Neuronal stem cell (in vitro differentiated cells): ENCODE measurements around the gene ANO1.

Experiments used
- DNase-seq: peaks from one replicate; pipeline ENCODE4 v3.0.0-alpha.2; 2013; ENCODE audit warnings: low spot score
- H2AFZ ChIP-seq: one replicate; pipeline ENCODE4 v1.6.1; 2013; ENCODE audit warnings: mild to moderate bottlenecking, low read length, inconsistent platforms
- H2AK5ac ChIP-seq: 2 replicates; pipeline ENCODE4 v1.6.1; 2013; ENCODE audit warnings: low read depth, mild to moderate bottlenecking, inconsistent platforms, low read length, moderate library complexity, mixed read lengths
- H2BK120ac ChIP-seq: 2 replicates; pipeline ENCODE4 v1.6.1; 2013; ENCODE audit warnings: low read depth, mild to moderate bottlenecking, inconsistent platforms, low read length, moderate library complexity, mixed read lengths
- H2BK12ac ChIP-seq: one replicate; pipeline ENCODE4 v1.6.1; 2013; ENCODE audit warnings: low read length, inconsistent platforms
- H2BK15ac ChIP-seq: 2 replicates; pipeline ENCODE4 v1.6.1; 2013; ENCODE audit warnings: mild to moderate bottlenecking, low read length, inconsistent platforms, mixed read lengths
- H2BK5ac ChIP-seq: one replicate; pipeline ENCODE4 v1.6.1; 2013; ENCODE audit warnings: inconsistent platforms, mild to moderate bottlenecking, low read length, moderate library complexity
- H3K14ac ChIP-seq: one replicate; pipeline ENCODE4 v1.6.1; 2013; ENCODE audit warnings: low read length, inconsistent platforms
- H3K18ac ChIP-seq: 2 replicates; pipeline ENCODE4 v1.6.1; 2013; ENCODE audit warnings: low read length, inconsistent platforms
- H3K23ac ChIP-seq: 2 replicates; pipeline ENCODE4 v1.6.1; 2013; ENCODE audit warnings: low read depth, mild to moderate bottlenecking, mixed read lengths, low read length, inconsistent platforms; ENCODE audit not compliant: poor library complexity
- H3K27ac ChIP-seq: replicated peaks from 3 replicates; pipeline ENCODE4 v1.5.1; 2013; ENCODE audit warnings: low read length, inconsistent platforms
- H3K27me3 ChIP-seq, 3 experiments: 2 replicates each; pipeline ENCODE4 v1.6.1; 2013; ENCODE audit warnings: low read length in 3 of 3, mild to moderate bottlenecking in 2 of 3, inconsistent platforms in 1 of 3, low read depth in 1 of 3, mixed read lengths in 1 of 3, moderate library complexity in 1 of 3; ENCODE audit not compliant: control insufficient read depth in 3 of 3, insufficient read depth in 3 of 3
- H3K36me3 ChIP-seq, 2 donors: replicated peaks in 1 of 2; 2 replicates each; pipeline ENCODE4 v1.6.1; 2013; ENCODE audit warnings: low read length in 2 of 2; ENCODE audit not compliant: control insufficient read depth in 2 of 2, insufficient read depth in 2 of 2
- H3K4ac ChIP-seq: 2 replicates; pipeline ENCODE4 v1.6.1; 2013; ENCODE audit warnings: inconsistent platforms, mild to moderate bottlenecking, low read length, moderate library complexity
- H3K4me1 ChIP-seq, 2 donors: 1 replicate in 1 of 2; 2 replicates in 1 of 2; pipeline ENCODE4 v1.6.1; 2013; ENCODE audit warnings: low read length in 2 of 2, low read depth in 1 of 2; ENCODE audit not compliant: control insufficient read depth in 2 of 2, insufficient read depth in 1 of 2
- H3K4me2 ChIP-seq: one replicate; pipeline ENCODE4 v1.6.1; 2013; ENCODE audit warnings: mild to moderate bottlenecking, low read length, inconsistent platforms; ENCODE audit not compliant: insufficient read depth, poor library complexity, severe bottlenecking
- H3K4me3 ChIP-seq, 2 donors: 2 replicates each; pipeline ENCODE4 v1.5.1; 2013; ENCODE audit warnings: low read length in 2 of 2, mild to moderate bottlenecking in 2 of 2, inconsistent platforms in 1 of 2, moderate library complexity in 1 of 2
- H3K79me1 ChIP-seq: one replicate; pipeline ENCODE4 v1.6.1; 2013; ENCODE audit warnings: low read depth, mild to moderate bottlenecking, inconsistent platforms, low read length, moderate library complexity
- H3K9ac ChIP-seq: one replicate; pipeline ENCODE4 v1.6.1; 2013; ENCODE audit warnings: mild to moderate bottlenecking, low read depth, low read length, inconsistent platforms; ENCODE audit not compliant: poor library complexity
- H3K9me3 ChIP-seq, 2 donors: replicated peaks in 1 of 2; 2 replicates each; pipeline versions ENCODE3 to v1.6.1; 2013; ENCODE audit warnings: low read length in 2 of 2, mild to moderate bottlenecking in 2 of 2, inconsistent platforms in 1 of 2, low read depth in 1 of 2, mixed read lengths in 1 of 2, moderate library complexity in 1 of 2; ENCODE audit not compliant: control insufficient read depth in 2 of 2, insufficient read depth in 1 of 2
- H4K8ac ChIP-seq: one replicate; pipeline ENCODE4 v1.6.1; 2013; ENCODE audit warnings: low read depth, mild to moderate bottlenecking, inconsistent platforms, low read length, moderate library complexity
- H4K91ac ChIP-seq: one replicate; pipeline ENCODE4 v1.6.1; 2013; ENCODE audit warnings: low read length, low read depth, mild to moderate bottlenecking, inconsistent platforms; ENCODE audit not compliant: poor library complexity
- WGBS, 2 donors: extraction: QIAGEN DNeasy Blood & Tissue Kit; methylation state at CpG; one replicate each; pipeline ENCODE4 v1.1.7; 2013; ENCODE audit warnings: missing lambda C conversion rate in 2 of 2, mixed read lengths in 1 of 2; ENCODE audit not compliant: insufficient read length in 2 of 2, insufficient replicate concordance in 1 of 2; ENCODE audit errors: extremely low coverage in 2 of 2; 5-methylcytosine and 5-hydroxymethylcytosine counted together

The ANO1 gene

DNA sequence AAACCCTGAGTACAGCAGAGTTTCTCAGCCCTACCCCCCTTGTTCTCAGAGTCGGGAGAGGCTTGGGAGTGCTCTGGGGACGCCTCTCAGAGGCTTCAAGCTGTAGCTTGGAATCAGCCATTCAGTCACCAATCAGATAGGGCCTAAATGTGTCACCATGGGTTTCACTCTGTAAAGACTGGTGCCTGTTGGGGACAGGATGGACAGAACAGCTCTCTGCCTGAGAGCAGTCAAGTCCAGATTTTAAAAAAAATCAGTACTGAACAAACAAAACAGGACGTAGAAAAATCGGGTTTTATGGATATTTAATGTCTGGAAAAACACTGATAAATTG lies 126.3 kb downstream of the ANO1 start:
- Histone ChIP-seq H3K27ac (no peak overlapping the region), H2BK120ac (no peak overlapping the region), H3K27me3 (no peaks in the 10 kb centered on the region), H2BK5ac (no peak overlapping the region), H2AK5ac (peak overlapping the region; percentile 91), H3K4me1 (peaks cover 8 to 9% of the 10 kb centered on the region in 2 donors), H3K4me2 (peak overlapping the region; percentile 76), H2BK12ac (no peak overlapping the region), H4K91ac (no peak overlapping the region), H4K8ac (no peak overlapping the region), H2AFZ (no peak overlapping the region), H3K9ac (peak overlapping the region; percentile 67), H3K23ac (no peak overlapping the region), H3K9me3 (no peaks in the 10 kb centered on the region), H3K4me3 (peak overlapping the region; percentile 95 to 99), H2BK15ac (no peak overlapping the region), H3K36me3 (peaks cover 24 to 49% of the 10 kb centered on the region in 2 donors), H3K18ac (no peak overlapping the region), H3K4ac (no peak overlapping the region), H3K79me1 (peaks cover 21% of the 10 kb centered on the region), H3K14ac (no peak overlapping the region)
- DNase-seq = no peak
- no CpG with 5 or more reads among the region's 4 CpGs for WGBS, 2 donors

DNA sequence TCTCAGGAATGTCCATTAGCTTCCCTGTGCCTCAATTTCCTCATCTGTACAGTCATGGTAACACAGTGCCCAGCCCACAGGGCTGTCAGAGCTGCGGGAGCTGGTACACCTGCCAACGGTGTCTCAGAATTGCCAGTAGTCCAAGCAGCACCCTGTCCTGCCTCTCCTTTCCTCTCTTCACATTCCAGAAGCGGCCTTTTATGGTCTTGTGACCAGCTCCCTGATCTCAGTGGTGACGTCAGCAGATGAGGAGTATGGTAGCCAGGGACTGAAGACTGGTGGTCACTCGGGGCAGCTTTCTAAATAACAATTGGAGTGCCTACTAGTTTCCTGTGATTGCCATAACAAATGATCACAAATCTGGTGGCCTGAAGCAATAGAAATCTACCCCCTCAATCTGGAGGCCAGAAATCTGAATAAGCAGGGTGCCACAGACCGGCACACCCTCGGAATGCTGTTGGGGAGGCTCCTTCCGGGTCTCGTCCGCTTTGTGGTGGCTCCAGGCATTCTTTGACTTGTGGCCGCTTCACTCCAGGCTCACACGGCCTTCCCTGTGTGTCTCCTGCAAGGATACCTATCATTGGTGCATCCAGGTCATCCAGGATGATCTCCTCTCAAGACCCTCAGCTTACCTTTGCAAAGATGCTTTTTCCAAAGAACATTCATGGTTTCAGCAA lies 127.1 kb downstream of the ANO1 start:
- Histone ChIP-seq H3K9ac (peak overlapping the region; percentile 70), H2BK12ac (no peak overlapping the region), H3K9me3 (no peaks in the 10 kb centered on the region), H2AFZ (no peak overlapping the region), H4K91ac (no peak overlapping the region), H2BK5ac (no peak overlapping the region), H3K14ac (no peak overlapping the region), H2AK5ac (no peak overlapping the region), H3K4me1 (peaks cover 8 to 11% of the 10 kb centered on the region in 2 donors), H3K27me3 (no peaks in the 10 kb centered on the region), H4K8ac (no peak overlapping the region), H3K4me3 (no peak overlapping the region), H3K36me3 (peaks cover 25 to 50% of the 10 kb centered on the region in 2 donors), H3K79me1 (peaks cover 21% of the 10 kb centered on the region), H3K27ac (no peak overlapping the region), H2BK15ac (no peak overlapping the region), H3K4me2 (no peak overlapping the region), H2BK120ac (no peak overlapping the region), H3K23ac (peak overlapping the region; percentile 75), H3K18ac (no peak overlapping the region), H3K4ac (no peak overlapping the region)
- no peak for DNase-seq
- WGBS, 2 donors = no CpG with 5 or more reads among the region's 12 CpGs

DNA sequence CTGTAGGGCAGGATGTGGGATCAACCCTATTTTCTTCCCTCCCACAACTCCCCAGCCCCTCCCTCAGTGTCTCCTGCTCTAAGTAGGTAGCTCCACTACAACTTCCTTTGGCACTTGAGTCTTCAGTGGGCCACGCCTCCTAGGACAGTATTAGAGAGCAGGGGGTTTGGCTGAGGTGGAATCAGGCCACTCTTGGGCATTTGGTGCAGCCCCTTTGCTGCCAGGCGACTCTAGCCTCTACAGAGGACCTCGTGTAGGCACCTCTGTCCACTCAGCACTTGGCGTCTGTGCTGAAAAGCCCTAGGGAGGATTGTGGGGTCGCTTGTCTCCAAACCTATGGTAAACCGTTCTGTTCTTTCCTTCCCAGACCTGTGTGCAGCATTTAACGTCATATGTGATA lies 127.6 kb downstream of the ANO1 start:
- Histone ChIP-seq H4K91ac (no peak overlapping the region), H2BK5ac (no peak overlapping the region), H3K18ac (no peak overlapping the region), H3K23ac (peak overlapping the region; percentile 19), H3K9me3 (no peaks in the 10 kb centered on the region), H2AK5ac (peak overlapping the region; percentile 41), H3K27ac (no peak overlapping the region), H2BK12ac (no peak overlapping the region), H2BK120ac (no peak overlapping the region), H3K36me3 (peaks cover 25 to 50% of the 10 kb centered on the region in 2 donors), H3K79me1 (peaks cover 21% of the 10 kb centered on the region), H3K4me2 (no peak overlapping the region), H3K9ac (peak overlapping the region; percentile 12), H4K8ac (no peak overlapping the region), H2AFZ (no peak overlapping the region), H3K14ac (no peak overlapping the region), H3K27me3 (no peaks in the 10 kb centered on the region), H3K4me3 (no peak overlapping the region), H3K4me1 (peaks cover 8 to 12% of the 10 kb centered on the region in 2 donors), H3K4ac (no peak overlapping the region), H2BK15ac (no peak overlapping the region)
- no peak for DNase-seq
- WGBS, 2 donors = no CpG with 5 or more reads among the region's 7 CpGs

GRCh38 chr11:70206226-70206981 lies 128.3 kb downstream of the ANO1 start:
- Histone ChIP-seq H3K4ac (no peak overlapping the region), H3K27ac (no peak overlapping the region), H3K14ac (no peak overlapping the region), H3K18ac (no peak overlapping the region), H2BK5ac (no peak overlapping the region), H3K9me3 (no peaks in the 10 kb centered on the region), H4K8ac (no peak overlapping the region), H2BK15ac (no peak overlapping the region), H3K36me3 (peaks cover 25 to 50% of the 10 kb centered on the region in 2 donors), H4K91ac (no peak overlapping the region), H2BK12ac (no peak overlapping the region), H3K23ac (peak overlapping the region; percentile 19), H3K27me3 (no peaks in the 10 kb centered on the region), H3K4me1 (peaks cover 8 to 12% of the 10 kb centered on the region in 2 donors), H3K4me3 (no peak overlapping the region), H2BK120ac (no peak overlapping the region), H3K4me2 (no peak overlapping the region), H2AFZ (no peak overlapping the region), H3K79me1 (peaks cover 21% of the 10 kb centered on the region), H2AK5ac (peak overlapping the region; percentile 41), H3K9ac (peak overlapping the region; percentile 12)
- no CpG with 5 or more reads among the region's 22 CpGs for WGBS, 2 donors
- DNase-seq = no peak
